ENCODE results near the gene SVEP1.

- peak; percentile 38 for TF ChIP-seq CTCF (IDR thresholded peaks at IDR 0.05)
- TF ChIP-seq ZFX (IDR thresholded peaks at IDR 0.05; ENCODE audit: borderline replicate concordance) = no peak
Observed at GRCh38 chr9:110340306-110340705, 239.2 kb downstream of the SVEP1 start.

Measured in 22Rv1 (cell line).